OCI-LY3 (cell line): ENCODE measurements around the gene GBP5.

ENCODE experiments used
- H2AFZ ChIP-seq: fragments of 200-600, 300-600 bp; shearing (Covaris generic); 2 replicates; pipeline ENCODE4 v1.6.0; 2014; ENCODE audit warnings: antibody characterized with exemption, low read depth, low read length
- H3K27ac ChIP-seq: fragments of 200-600, 300-600 bp; sonication (generic); 2 replicates; pipeline ENCODE4 v1.5.1; 2014; ENCODE audit warnings: mild to moderate bottlenecking, low read length, moderate library complexity, mixed read lengths
- H3K27me3 ChIP-seq: fragments of 200-600, 300-600 bp; sonication (generic); 2 replicates; pipeline ENCODE4 v1.6.1; 2014; ENCODE audit warnings: low read depth, low read length, mixed read lengths
- H3K36me3 ChIP-seq: fragments of 200-600, 300-600 bp; sonication (generic); replicated peaks from 2 replicates; pipeline ENCODE3; 2014; ENCODE audit warnings: low read depth, low read length, mixed read lengths
- H3K4me1 ChIP-seq: fragments of 300-600, 200-600 bp; sonication (generic); 2 replicates; pipeline ENCODE4 v1.6.1; 2014; ENCODE audit warnings: low read length, mixed read lengths
- H3K4me2 ChIP-seq: fragments of 200-600, 300-600 bp; sonication (generic); 2 replicates; pipeline ENCODE4 v1.6.1; 2014; ENCODE audit warnings: low read length, mixed read lengths
- H3K4me3 ChIP-seq: fragments of 300-600, 200-600 bp; sonication (generic); 2 replicates; pipeline ENCODE4 v1.5.1; 2014; ENCODE audit warnings: antibody characterized with exemption, mild to moderate bottlenecking, low read length, moderate library complexity
- H3K79me2 ChIP-seq: fragments of 300-600, 200-600 bp; shearing (Covaris generic); 2 replicates; pipeline ENCODE4 v1.6.1; 2014; ENCODE audit warnings: mild to moderate bottlenecking, low read length, mixed read lengths
- H3K9ac ChIP-seq: fragments of 300-600, 200-600 bp; shearing (Covaris generic); 2 replicates; pipeline ENCODE4 v1.6.0; 2014; ENCODE audit warnings: mild to moderate bottlenecking, low read length, moderate library complexity
- H3K9me3 ChIP-seq: fragments of 200-600, 300-600 bp; shearing (Covaris generic); 2 replicates; pipeline ENCODE4 v1.6.1; 2014; ENCODE audit warnings: low read length, mixed read lengths; ENCODE audit not compliant: insufficient read depth
- H4K20me1 ChIP-seq: fragments of 200-600, 300-600 bp; sonication (generic); 2 replicates; pipeline ENCODE4 v1.6.1; 2016; ENCODE audit warnings: low read length, mixed read lengths; ENCODE audit not compliant: insufficient read depth
- EZH2phosphoT487 ChIP-seq: fragments of 200-600 bp; shearing (Covaris generic); IDR thresholded peaks from 2 replicates; pipeline ENCODE4 v1.6.1; 2018; ENCODE audit warnings: antibody characterized with exemption, mixed run types, low read depth
- TF ChIP-seq, protein P1 (sequence below): fragments of 200-600, 300-600 bp; sonication (generic); IDR thresholded peaks from 2 replicates; pipeline ENCODE4 v1.5.1; 2014; ENCODE audit warnings: antibody characterized with exemption, low read length, low read depth

The GBP5 gene

GRCh38 chr1:89274411-89274857 is 1.8 kb upstream of the GBP5 start:
- Histone ChIP-seq H3K9me3 (no peaks in the 10 kb centered on the region), H3K4me1 (peaks cover 13% of the 10 kb centered on the region), H3K4me3 (no peak overlapping the region), H3K27ac (no peak overlapping the region), H2AFZ (no peak overlapping the region), H3K4me2 (no peak overlapping the region), H3K36me3 (no peaks in the 10 kb centered on the region), H3K79me2 (no peaks in the 10 kb centered on the region), H3K9ac (no peak overlapping the region), H3K27me3 (no peaks in the 10 kb centered on the region), H4K20me1 (no peaks in the 10 kb centered on the region)
- TF ChIP-seq EZH2phosphoT487, result no peak
- TF ChIP-seq, protein P1, sequence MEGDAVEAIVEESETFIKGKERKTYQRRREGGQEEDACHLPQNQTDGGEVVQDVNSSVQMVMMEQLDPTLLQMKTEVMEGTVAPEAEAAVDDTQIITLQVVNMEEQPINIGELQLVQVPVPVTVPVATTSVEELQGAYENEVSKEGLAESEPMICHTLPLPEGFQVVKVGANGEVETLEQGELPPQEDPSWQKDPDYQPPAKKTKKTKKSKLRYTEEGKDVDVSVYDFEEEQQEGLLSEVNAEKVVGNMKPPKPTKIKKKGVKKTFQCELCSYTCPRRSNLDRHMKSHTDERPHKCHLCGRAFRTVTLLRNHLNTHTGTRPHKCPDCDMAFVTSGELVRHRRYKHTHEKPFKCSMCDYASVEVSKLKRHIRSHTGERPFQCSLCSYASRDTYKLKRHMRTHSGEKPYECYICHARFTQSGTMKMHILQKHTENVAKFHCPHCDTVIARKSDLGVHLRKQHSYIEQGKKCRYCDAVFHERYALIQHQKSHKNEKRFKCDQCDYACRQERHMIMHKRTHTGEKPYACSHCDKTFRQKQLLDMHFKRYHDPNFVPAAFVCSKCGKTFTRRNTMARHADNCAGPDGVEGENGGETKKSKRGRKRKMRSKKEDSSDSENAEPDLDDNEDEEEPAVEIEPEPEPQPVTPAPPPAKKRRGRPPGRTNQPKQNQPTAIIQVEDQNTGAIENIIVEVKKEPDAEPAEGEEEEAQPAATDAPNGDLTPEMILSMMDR, result no peak

DNA sequence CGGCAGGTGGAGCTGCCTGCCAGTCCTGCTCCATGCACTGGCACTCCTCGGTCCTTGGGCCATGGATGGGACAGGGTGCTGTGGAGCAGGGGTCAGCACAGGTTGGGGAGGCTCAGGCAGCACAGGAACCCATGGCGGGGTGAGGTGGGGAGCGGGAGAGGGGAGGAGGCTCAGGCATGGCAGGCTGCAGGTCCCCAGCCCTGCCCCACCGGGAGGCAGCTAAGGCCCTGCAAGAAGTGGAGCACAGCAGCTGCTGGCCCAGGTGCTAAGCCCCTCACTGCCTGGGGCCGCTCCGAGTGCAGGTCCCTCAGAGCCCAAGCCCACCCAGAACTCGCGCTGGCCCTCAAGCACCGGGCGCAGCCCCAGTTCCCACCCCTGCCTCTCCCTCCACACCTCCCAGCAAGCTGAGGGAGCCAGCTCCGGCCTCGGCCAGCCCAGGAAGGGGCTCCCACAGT is 691 bp upstream of the GBP5 start:
- no peak overlapping the region for H3K4me3 ChIP-seq
- no peaks in the 10 kb centered on the region for H3K79me2 ChIP-seq
- no peaks in the 10 kb centered on the region for H3K36me3 ChIP-seq
- no peak for TF ChIP-seq EZH2phosphoT487
- TF ChIP-seq, protein P1, result no peak
- H3K9me3 ChIP-seq, result no peaks in the 10 kb centered on the region
- H3K27ac ChIP-seq, result no peak overlapping the region
- no peaks in the 10 kb centered on the region for H3K27me3 ChIP-seq
- H2AFZ ChIP-seq, result no peak overlapping the region
- no peak overlapping the region for H3K9ac ChIP-seq
- H3K4me2 ChIP-seq, result no peak overlapping the region
- no peaks in the 10 kb centered on the region for H4K20me1 ChIP-seq
- H3K4me1 ChIP-seq, result peaks cover 13% of the 10 kb centered on the region

DNA sequence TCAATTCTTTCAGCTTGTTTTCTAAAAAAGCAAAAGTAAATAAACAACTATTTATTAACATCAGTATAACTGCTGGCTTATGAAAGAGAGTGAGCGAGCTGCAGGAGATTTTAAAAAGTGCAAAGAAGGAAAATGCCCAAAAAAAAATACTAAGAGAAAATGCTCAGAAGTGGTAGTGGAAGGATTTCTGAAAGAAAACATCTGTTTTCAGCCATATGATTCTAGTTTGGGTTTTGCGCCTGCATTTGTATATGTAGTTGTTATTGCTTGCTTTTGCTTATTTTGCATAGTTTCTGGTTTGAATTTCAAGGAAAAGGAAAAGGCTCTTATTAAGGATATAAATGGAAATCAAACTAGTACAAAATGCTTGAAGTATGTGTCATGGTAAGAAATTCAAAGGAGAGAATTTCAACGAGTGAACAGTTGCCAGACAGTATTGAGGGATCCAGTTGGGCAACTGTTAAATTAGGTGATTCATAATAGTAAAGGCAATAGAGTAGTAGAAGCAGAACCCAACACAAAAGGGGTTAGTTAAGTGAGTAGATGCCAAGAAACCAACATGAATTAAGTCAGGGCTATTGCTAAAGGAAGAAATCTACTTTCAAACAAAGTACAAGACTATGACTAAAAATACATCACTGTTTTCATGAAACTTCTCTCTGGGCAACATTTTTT is 1.2 kb downstream of the GBP5 start:
- Histone ChIP-seq H3K27ac (no peak overlapping the region), H3K4me3 (no peak overlapping the region), H2AFZ (no peak overlapping the region), H3K4me2 (no peak overlapping the region), H3K36me3 (no peaks in the 10 kb centered on the region), H3K27me3 (no peaks in the 10 kb centered on the region), H3K9ac (no peak overlapping the region), H3K79me2 (no peaks in the 10 kb centered on the region), H3K4me1 (peaks cover 6% of the 10 kb centered on the region; the same call in 1 of the 2 replicates), H4K20me1 (no peaks in the 10 kb centered on the region), H3K9me3 (no peaks in the 10 kb centered on the region)
- no peak for TF ChIP-seq EZH2phosphoT487
- TF ChIP-seq, protein P1, result no peak

DNA sequence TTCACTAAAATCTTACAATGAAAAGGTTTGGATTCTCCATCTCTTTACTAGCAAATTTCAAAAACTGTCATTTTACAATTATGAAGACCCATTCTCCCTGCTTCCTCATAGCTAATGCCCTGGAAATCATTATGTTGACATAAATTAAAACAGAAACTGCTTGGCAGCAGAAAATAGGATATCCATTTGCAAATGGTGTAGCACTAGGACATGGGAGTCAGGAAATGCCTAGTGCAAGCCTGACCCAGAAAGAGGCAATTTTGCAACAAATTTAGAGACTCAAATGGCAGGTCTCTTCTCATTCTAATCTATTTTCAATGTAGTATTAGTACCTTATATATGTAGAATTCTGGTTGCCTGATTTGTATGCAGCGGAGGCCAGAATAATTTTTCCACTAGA is 2.2 kb downstream of the GBP5 start:
- TF ChIP-seq, protein P1, result no peak
- TF ChIP-seq EZH2phosphoT487, result no peak
- no peaks in the 10 kb centered on the region for H3K79me2 ChIP-seq
- H3K9ac ChIP-seq, result no peak overlapping the region

More for the DNA sequence above, 2.2 kb downstream of the GBP5 start:
- no peaks in the 10 kb centered on the region for H3K27me3 ChIP-seq
- H3K4me1 ChIP-seq, result peaks cover 6% of the 10 kb centered on the region; the same call in 1 of the 2 replicates
- H3K9me3 ChIP-seq, result no peaks in the 10 kb centered on the region
- H4K20me1 ChIP-seq, result no peaks in the 10 kb centered on the region
- H3K27ac ChIP-seq, result no peak overlapping the region
- H3K4me3 ChIP-seq, result no peak overlapping the region
- no peak overlapping the region for H2AFZ ChIP-seq
- no peaks in the 10 kb centered on the region for H3K36me3 ChIP-seq
- H3K4me2 ChIP-seq, result no peak overlapping the region
